GM12878 (cell line): ENCODE data around the gene CNRIP1. TPM values are rescaled to one million over a fixed set of nuclear protein-coding genes. Genes with fewer than 3 reads are reported as not detected.

Experiments
- ATAC-seq: fragments of 200-7000 bp; cut with Tn5 transposase; 3 replicates; pipeline ENCODE4 v1.9.1; 2020; ENCODE audit warnings: mild to moderate bottlenecking, moderate library complexity
- BruUV-seq: library from RNA; stranded (reverse); fragments of 400-500 nt; replicated peaks from 2 replicates; lab custom pipeline; 2021; lab: Mats Ljungman, UMichigan
- CTCF ChIA-PET: fragments of 300-600 bp; sonication (Branson Sonifier 250); formaldehyde crosslinking; extraction: SDS; loops from one replicate; lab custom pipeline; 2021; ENCODE audit warnings: inconsistent platforms; lab: Yijun Ruan, JAX
- POLR2A ChIA-PET: fragments of 350-600 bp; formaldehyde crosslinking; extraction: SDS; loops from one replicate; lab custom pipeline; 2021; ENCODE audit warnings: inconsistent platforms; lab: Charles Lee
- RAD21 ChIA-PET: fragments of 300-600 bp; sonication (Branson Sonifier 250); formaldehyde crosslinking; loops from one replicate; lab custom pipeline; 2023; ENCODE audit warnings: antibody characterized with exemption; ENCODE audit not compliant: unreplicated experiment; lab: Charles Lee
- SMC1A ChIA-PET: fragments of 300-600 bp; sonication (Branson Sonifier 250); formaldehyde crosslinking; loops from one replicate; lab custom pipeline; 2023; ENCODE audit not compliant: unreplicated experiment, uncharacterized antibody; lab: Charles Lee
- DNase-seq: peaks from one replicate; pipeline ENCODE4 v3.0.0-alpha.2; 2011; ENCODE audit warnings: low read depth, low spot score
- FAIRE-seq: peaks from 3 replicates; lab custom pipeline; 2011; peaks lifted over from hg19 to GRCh38; lab: Jason Lieb, UNC
- H2AFZ ChIP-seq: 2 replicates; pipeline ENCODE4 v1.6.0; 2011; ENCODE audit warnings: low read depth, low read length, control low read depth; ENCODE audit not compliant: control insufficient read depth
- H3K27ac ChIP-seq: 2 replicates; pipeline ENCODE4 v1.5.1; 2011; ENCODE audit warnings: control low read depth; ENCODE audit not compliant: control insufficient read depth, insufficient read depth
- H3K27me3 ChIP-seq, 2 experiments: replicated peaks in 1 of 2; 2 replicates each; pipeline versions ENCODE4 v1.6.0 to v1.6.1; 2011; ENCODE audit warnings: low read length in 1 of 2; ENCODE audit not compliant: control insufficient read depth in 2 of 2, insufficient read depth in 2 of 2
- H3K36me3 ChIP-seq, 2 experiments: 2 replicates each; pipeline ENCODE4 v1.5.1; 2011; ENCODE audit warnings: low read length in 1 of 2; ENCODE audit not compliant: control insufficient read depth in 2 of 2, insufficient read depth in 2 of 2
- H3K4me1 ChIP-seq: 2 replicates; pipeline ENCODE4 v1.6.1; 2011; ENCODE audit warnings: mild to moderate bottlenecking, low read length, moderate library complexity, mixed read lengths; ENCODE audit not compliant: control insufficient read depth, insufficient read depth
- H3K4me2 ChIP-seq: 2 replicates; pipeline ENCODE4 v1.6.0; 2011; ENCODE audit warnings: control low read depth; ENCODE audit not compliant: control insufficient read depth, insufficient read depth
- H3K4me3 ChIP-seq: fragments of 200-600 bp; sonication (generic); 2 replicates; pipeline ENCODE4 v1.5.1; 2016
- H3K79me2 ChIP-seq: 2 replicates; pipeline ENCODE4 v1.6.0; 2011; ENCODE audit warnings: low read length; ENCODE audit not compliant: control insufficient read depth, insufficient read depth
- H3K9ac ChIP-seq: 2 replicates; pipeline ENCODE4 v1.8.0; 2011; ENCODE audit warnings: low read length, control low read depth, mixed read lengths; ENCODE audit not compliant: control insufficient read depth, insufficient read depth
- H3K9me3 ChIP-seq: replicated peaks from 3 replicates; pipeline ENCODE4 v1.5.1; 2011; ENCODE audit warnings: mild to moderate bottlenecking, low read length; ENCODE audit not compliant: control insufficient read depth, insufficient read depth
- H4K20me1 ChIP-seq: 2 replicates; pipeline ENCODE4 v1.6.0; 2011; ENCODE audit not compliant: control insufficient read depth, insufficient read depth
- BHLHE40 ChIP-seq, 2 experiments: fragments of 450-650 bp in 1 of 2; IDR thresholded peaks; 2 replicates each; pipeline ENCODE4 v1.6.1; 2011 to 2017; ENCODE audit warnings: low read depth in 2 of 2, borderline replicate concordance in 1 of 2, improper control_type of control experiment in 1 of 2, low read length in 1 of 2, mild to moderate bottlenecking in 1 of 2
- BMI1 ChIP-seq: fragments of 450-650 bp; IDR thresholded peaks from 2 replicates; pipeline ENCODE4 v1.6.1; 2016; ENCODE audit warnings: mild to moderate bottlenecking, moderate library complexity, borderline replicate concordance
- FOXM1 ChIP-seq: IDR thresholded peaks from 2 replicates; pipeline ENCODE4 v1.6.1; 2012; ENCODE audit warnings: low read depth, mild to moderate bottlenecking, inconsistent platforms, low read length, moderate library complexity
- HCFC1 ChIP-seq: fragments of 150-350 bp; IDR thresholded peaks from 2 replicates; pipeline ENCODE4 v1.6.1; 2014; ENCODE audit warnings: low read length
- JUNB ChIP-seq: IDR thresholded peaks from 2 replicates; pipeline ENCODE4 v1.6.1; 2016; ENCODE audit warnings: antibody characterized with exemption, mild to moderate bottlenecking
- KAT2A ChIP-seq: conservative IDR thresholded peaks from 2 replicates; pipeline ENCODE4 v1.6.1; 2011; ENCODE audit warnings: low read depth, low read length; ENCODE audit not compliant: control insufficient read depth
- NRF1 ChIP-seq: conservative IDR thresholded peaks from 2 replicates; pipeline ENCODE4 v1.6.1; 2011; ENCODE audit warnings: mild to moderate bottlenecking, low read depth, low read length, improper control_type of control experiment
- RCOR1 ChIP-seq: conservative IDR thresholded peaks from 2 replicates; pipeline ENCODE4 v1.6.1; 2012; ENCODE audit warnings: low read depth, low read length, improper control_type of control experiment
- SREBF2 ChIP-seq: IDR thresholded peaks from 2 replicates; pipeline ENCODE4 v1.6.1; 2012; ENCODE audit warnings: mild to moderate bottlenecking, low read length
- TAF1 ChIP-seq: IDR thresholded peaks from 2 replicates; pipeline ENCODE4 v1.6.1; 2011; ENCODE audit warnings: mild to moderate bottlenecking, low read depth, low read length, borderline replicate concordance
- ZSCAN29 ChIP-seq: fragments of 450-650 bp; IDR thresholded peaks from 2 replicates; pipeline ENCODE4 v1.6.1; 2017; ENCODE audit warnings: mild to moderate bottlenecking, moderate library complexity
- WGBS: methylation state at CpG from one replicate; pipeline ENCODE4 v1.1.6; 2016; ENCODE audit warnings: low lambda C conversion rate; ENCODE audit not compliant: insufficient replicate concordance, insufficient coverage; ENCODE audit errors: missing lambda C conversion rate; 5-methylcytosine and 5-hydroxymethylcytosine counted together
- in situ Hi-C: fragments of 300-500 bp; cut with MboI; formaldehyde crosslinking; loops from 9 replicates; pipeline ENCODE4 v1.14.3; 2018; ENCODE audit warnings: mixed read lengths
- intact Hi-C: fragments of 100-400 bp; cut with micrococcal nuclease; formaldehyde crosslinking; loops from one replicate; pipeline ENCODE4 v1.14.2; 2022; ENCODE audit not compliant: unreplicated experiment
- polyA plus RNA-seq, 11 experiments: library from polyadenylated mRNA; depleted of rRNA in 4 of 11; unstranded in 6 of 11; stranded (reverse) in 5 of 11; fragments of >200 nt; fragmentation: Nextera tagmentation in 4 of 11; fragmentation: Illumina TruSeq in 1 of 11; extraction: Ambion mirVana in 4 of 11; extraction: Trizol in 1 of 11; gene quantifications; 1 replicate in 1 of 11; 2 replicates in 10 of 11; pipeline versions ENCODE4 v1.2.1 to v1.2.3, GENCODE V29; 2011 to 2016; ENCODE audit warnings: inconsistent platforms in 2 of 11, missing spikeins in 2 of 11, low read depth in 1 of 11
- total RNA-seq, 4 experiments: library from RNA; depleted of rRNA in 3 of 4; stranded (reverse); fragments of >200 nt in 3 of 4; fragmentation: Illumina TruSeq in 1 of 4; extraction: Trizol in 1 of 4; gene quantifications; 2 replicates each; pipeline versions ENCODE4 v1.2.1 to v1.2.3, GENCODE V29; 2013 to 2021
- TF ChIP-seq, protein P1 (sequence below): fragments of 450-650 bp; IDR thresholded peaks from 2 replicates; pipeline ENCODE4 v1.6.1; 2016; ENCODE audit warnings: mild to moderate bottlenecking, moderate library complexity, borderline replicate concordance

The CNRIP1 gene
- total and polyA plus RNA-seq, 10 of the 15 experiments (the other 5 are each of a cell fraction or from before 2014, with no cell fraction given): not detected

DNA sequence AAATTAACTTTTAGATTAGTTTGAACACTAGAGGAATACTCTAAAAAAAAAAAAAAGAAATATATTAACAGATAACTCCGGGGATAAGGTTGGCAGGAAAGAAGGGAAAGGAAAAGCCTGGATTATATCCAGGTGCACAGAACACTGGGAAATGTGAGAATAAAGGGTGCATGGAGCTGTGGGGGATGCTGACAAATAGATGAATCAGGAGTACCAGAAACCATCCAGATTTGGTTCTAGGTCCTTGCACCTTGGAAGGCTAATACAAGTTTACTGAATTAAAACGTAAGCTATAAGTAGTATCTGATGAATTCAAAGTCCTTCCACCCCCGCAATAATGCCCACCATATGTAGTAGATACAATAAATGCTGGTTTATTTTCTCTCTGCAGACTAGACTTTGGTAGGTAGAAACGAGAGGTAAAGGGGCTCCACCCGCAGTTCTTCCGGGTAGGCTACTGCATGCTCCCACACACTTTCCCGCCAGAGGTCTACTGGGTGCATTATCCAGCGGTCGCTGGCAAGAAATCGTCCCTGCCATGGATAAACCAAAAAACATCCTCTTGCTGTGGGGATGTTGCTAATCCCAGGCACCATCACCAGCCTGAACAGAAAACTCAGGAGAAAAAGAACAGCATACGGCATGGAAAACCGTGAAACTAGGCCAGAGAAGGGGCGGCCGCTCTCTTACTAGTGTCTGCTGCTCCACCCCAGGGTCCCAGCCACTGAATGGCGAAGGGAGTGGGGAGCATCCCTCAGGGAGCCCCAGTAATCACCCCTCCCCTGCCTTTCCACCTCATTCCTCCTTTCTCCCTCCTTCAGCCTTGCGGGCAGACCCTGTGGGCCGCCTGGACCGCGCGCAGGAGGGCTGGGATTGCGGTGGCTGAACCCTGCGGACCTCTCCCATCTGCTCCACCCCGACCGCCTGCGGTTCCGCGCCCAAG is 1.5 kb downstream of the CNRIP1 start:
- Histone ChIP-seq H2AFZ (no peak overlapping the region), H3K4me2 (no peak overlapping the region), H3K36me3 (no peaks in the 10 kb centered on the region), H3K4me1 (peaks cover 4% of the 10 kb centered on the region), H4K20me1 (no peaks in the 10 kb centered on the region), H3K9ac (no peak overlapping the region), H3K27me3 (peaks cover 10 to 19% of the 10 kb centered on the region in 2 experiments), H3K4me3 (no peak overlapping the region), H3K9me3 (no peaks in the 10 kb centered on the region), H3K27ac (no peak overlapping the region), H3K79me2 (no peaks in the 10 kb centered on the region)
- intact Hi-C loops: no loop called here
- ChIA-PET SMC1A (no interaction called here), RAD21 (no interaction called here), POLR2A (interaction anchor here (0.5 to 0.6 kb wide), 2 partner anchors 109 to 165 kb away, joined by 6 read pairs; no protein-coding TSS in a partner anchor), CTCF (interaction anchor here (0.7 kb wide), 1 partner anchor 21 kb away, joined by 4 read pairs; no protein-coding TSS in a partner anchor)
- BruUV-seq: no TSS peak
- in situ Hi-C loops: no loop called here
- no peak for FAIRE-seq
- WGBS: 80% methylated on average over 26 of the region's 27 CpGs
- TF ChIP-seq HCFC1 (no peak), RCOR1 (no peak), BMI1 (no peak), SREBF2 (no peak), ZSCAN29 (no peak)
- no peak for DNase-seq
- no peak for ATAC-seq

DNA sequence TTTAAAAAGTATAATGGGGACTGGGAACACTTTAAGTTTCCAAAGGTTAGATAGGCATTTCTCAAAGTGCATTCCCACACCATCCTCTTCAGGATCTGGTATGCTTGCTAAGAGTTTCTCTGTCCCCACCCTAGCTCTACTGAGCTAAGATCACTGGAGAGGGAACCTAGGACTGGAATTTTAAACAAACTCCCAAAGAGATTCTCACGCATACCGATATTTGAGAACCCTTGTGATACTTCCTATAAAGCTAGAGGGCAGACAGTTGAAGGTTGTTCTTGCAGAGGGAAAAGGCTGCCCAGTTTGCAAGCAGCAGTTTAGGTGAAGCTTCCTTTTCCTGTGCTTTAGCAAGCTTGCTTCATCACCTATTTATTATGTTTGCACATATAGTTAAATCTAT is 3.6 kb downstream of the CNRIP1 start:
- H3K4me1 ChIP-seq: peaks cover 4% of the 10 kb centered on the region
- ChIA-PET SMC1A (interaction anchor here (0.9 kb wide), 1 partner anchor 127 kb away, joined by 3 read pairs; no protein-coding TSS in a partner anchor), POLR2A (no interaction called here), CTCF (interaction anchor here (1.3 kb wide), 1 partner anchor 28 kb away, joined by 4 read pairs; no protein-coding TSS in a partner anchor), RAD21 (no interaction called here)
- in situ Hi-C loops: no loop called here
- H3K4me2 ChIP-seq: no peak overlapping the region
- H4K20me1 ChIP-seq: no peaks in the 10 kb centered on the region
- 86% methylated on average over 2 of the region's 2 CpGs for WGBS
- H3K27me3 ChIP-seq: peaks cover 10 to 19% of the 10 kb centered on the region in 2 experiments
- no peaks in the 10 kb centered on the region for H3K9me3 ChIP-seq
- intact Hi-C loops: no loop called here
- H3K36me3 ChIP-seq: no peaks in the 10 kb centered on the region
- H3K27ac ChIP-seq: no peak overlapping the region
- H3K9ac ChIP-seq: no peak overlapping the region
- FAIRE-seq (no peak), ATAC-seq (no peak), DNase-seq (no peak)
- no peak overlapping the region for H3K4me3 ChIP-seq
- no TSS peak for BruUV-seq
- H2AFZ ChIP-seq: no peak overlapping the region
- no peaks in the 10 kb centered on the region for H3K79me2 ChIP-seq
- TF ChIP-seq JUNB (no peak), KAT2A (no peak), ZSCAN29 (no peak), BHLHE40 (IDR thresholded peaks at IDR 0.05; ENCODE audit: borderline replicate concordance in 1 of 2, low read depth in 2 of 2, low read length in 1 of 2) (no peak), TAF1 (no peak), FOXM1 (no peak), NRF1 (no peak)
- TF ChIP-seq, protein P1, sequence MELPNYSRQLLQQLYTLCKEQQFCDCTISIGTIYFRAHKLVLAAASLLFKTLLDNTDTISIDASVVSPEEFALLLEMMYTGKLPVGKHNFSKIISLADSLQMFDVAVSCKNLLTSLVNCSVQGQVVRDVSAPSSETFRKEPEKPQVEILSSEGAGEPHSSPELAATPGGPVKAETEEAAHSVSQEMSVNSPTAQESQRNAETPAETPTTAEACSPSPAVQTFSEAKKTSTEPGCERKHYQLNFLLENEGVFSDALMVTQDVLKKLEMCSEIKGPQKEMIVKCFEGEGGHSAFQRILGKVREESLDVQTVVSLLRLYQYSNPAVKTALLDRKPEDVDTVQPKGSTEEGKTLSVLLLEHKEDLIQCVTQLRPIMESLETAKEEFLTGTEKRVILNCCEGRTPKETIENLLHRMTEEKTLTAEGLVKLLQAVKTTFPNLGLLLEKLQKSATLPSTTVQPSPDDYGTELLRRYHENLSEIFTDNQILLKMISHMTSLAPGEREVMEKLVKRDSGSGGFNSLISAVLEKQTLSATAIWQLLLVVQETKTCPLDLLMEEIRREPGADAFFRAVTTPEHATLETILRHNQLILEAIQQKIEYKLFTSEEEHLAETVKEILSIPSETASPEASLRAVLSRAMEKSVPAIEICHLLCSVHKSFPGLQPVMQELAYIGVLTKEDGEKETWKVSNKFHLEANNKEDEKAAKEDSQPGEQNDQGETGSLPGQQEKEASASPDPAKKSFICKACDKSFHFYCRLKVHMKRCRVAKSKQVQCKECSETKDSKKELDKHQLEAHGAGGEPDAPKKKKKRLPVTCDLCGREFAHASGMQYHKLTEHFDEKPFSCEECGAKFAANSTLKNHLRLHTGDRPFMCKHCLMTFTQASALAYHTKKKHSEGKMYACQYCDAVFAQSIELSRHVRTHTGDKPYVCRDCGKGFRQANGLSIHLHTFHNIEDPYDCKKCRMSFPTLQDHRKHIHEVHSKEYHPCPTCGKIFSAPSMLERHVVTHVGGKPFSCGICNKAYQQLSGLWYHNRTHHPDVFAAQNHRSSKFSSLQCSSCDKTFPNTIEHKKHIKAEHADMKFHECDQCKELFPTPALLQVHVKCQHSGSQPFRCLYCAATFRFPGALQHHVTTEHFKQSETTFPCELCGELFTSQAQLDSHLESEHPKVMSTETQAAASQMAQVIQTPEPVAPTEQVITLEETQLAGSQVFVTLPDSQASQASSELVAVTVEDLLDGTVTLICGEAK: no peak
